Upper lobe of right lung (tissue), 1 donor: ENCODE results near the gene APBB1IP. TPM values are rescaled to one million over a fixed set of nuclear protein-coding genes. Genes with fewer than 3 reads are reported as not detected.

Experiments
- ATAC-seq: fragments of 200-7000 bp; cut with Tn5 transposase; one replicate; pipeline ENCODE4 v1.9.1; 2020; ENCODE audit warnings: mild to moderate bottlenecking, moderate library complexity
- DNase-seq: peaks from one replicate; pipeline ENCODE4 v3.0.0-alpha.2; 2020
- H3K27ac ChIP-seq: fragments of 200-600 bp; one replicate; pipeline ENCODE4 v1.8.0; 2022
- H3K27me3 ChIP-seq: fragments of 200-600 bp; one replicate; pipeline ENCODE4 v1.8.0; 2022; ENCODE audit warnings: mild to moderate bottlenecking
- H3K36me3 ChIP-seq: fragments of 200-600 bp; one replicate; pipeline ENCODE4 v1.8.0; 2022
- H3K4me1 ChIP-seq: fragments of 200-600 bp; one replicate; pipeline ENCODE4 v1.8.0; 2022
- H3K4me3 ChIP-seq: fragments of 200-600 bp; one replicate; pipeline ENCODE4 v1.8.0; 2022; ENCODE audit warnings: mild to moderate bottlenecking
- H3K9me3 ChIP-seq: fragments of 200-600 bp; one replicate; pipeline ENCODE4 v1.8.0; 2022
- CTCF ChIP-seq: fragments of 200-600 bp; IDR thresholded peaks from one replicate; pipeline ENCODE4 v1.8.0; 2022; ENCODE audit warnings: antibody characterized with exemption
- intact Hi-C: fragments of 100-400 bp; cut with DNase I; formaldehyde crosslinking; loops from one replicate; pipeline ENCODE4 v1.11.0; 2022
- total RNA-seq: library from RNA; stranded (reverse); fragmentation: NEBNext Ultra II Directional; extraction: Animal tissue kit (Norgen Biotek cat#: 25700); gene quantifications from one replicate; pipeline ENCODE4 v1.2.1, GENCODE V29; 2021
- donor health status: DM: no; HTN: yes; CAD: no; lungs with severe emphysema.

The APBB1IP gene
- total RNA-seq, 1 donor from 2014 or later: 19.2 TPM

- peaks cover 23% of the 10 kb centered on the region for H3K4me1 ChIP-seq
- H3K27ac ChIP-seq: no peak overlapping the region
- no peak for ATAC-seq
- no peak for TF ChIP-seq CTCF
- no peak overlapping the region for H3K4me3 ChIP-seq
- DNase-seq: no peak
- no peaks in the 10 kb centered on the region for H3K27me3 ChIP-seq
- intact Hi-C loops: no loop called here
- H3K36me3 ChIP-seq: no peaks in the 10 kb centered on the region
- no peaks in the 10 kb centered on the region for H3K9me3 ChIP-seq
These were observed 43.2 kb downstream of the APBB1IP start for GRCh38 chr10:26481315-26481692.

DNA sequence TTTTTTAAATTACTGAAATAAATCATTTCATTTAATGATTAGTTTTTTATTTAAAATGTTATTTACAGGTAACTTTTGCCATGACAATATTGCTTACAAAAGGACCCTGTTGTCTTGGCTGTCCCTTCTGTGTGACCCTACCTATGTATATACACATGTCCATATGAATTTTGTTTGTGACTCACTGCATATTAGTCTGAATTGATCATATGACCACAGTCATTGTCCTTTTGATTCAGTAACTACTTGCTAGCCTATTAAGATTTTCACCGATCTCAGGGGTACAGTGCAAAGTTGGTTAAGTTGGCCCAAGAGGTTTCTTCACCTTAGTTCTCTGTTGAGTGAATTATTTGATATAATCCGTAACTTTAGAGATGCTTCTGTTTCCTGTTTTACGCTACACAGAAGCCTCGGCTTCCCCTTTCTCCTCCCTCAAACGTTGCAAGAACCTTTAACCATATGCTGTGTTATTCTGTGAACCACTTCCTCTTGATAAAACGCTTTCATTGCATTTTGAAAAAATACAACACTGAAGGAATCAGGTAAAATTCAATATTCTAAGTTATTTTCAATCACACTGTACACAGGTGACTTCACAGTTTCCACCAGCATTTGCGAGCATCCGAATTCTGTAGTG lies 43.9 kb downstream of the APBB1IP start:
- H3K36me3 ChIP-seq: no peaks in the 10 kb centered on the region
- peak; percentile 81 for ATAC-seq
- DNase-seq: no peak
- TF ChIP-seq CTCF: no peak
- no peaks in the 10 kb centered on the region for H3K27me3 ChIP-seq
- H3K27ac ChIP-seq: no peak overlapping the region
- H3K4me1 ChIP-seq: peaks cover 24% of the 10 kb centered on the region
- intact Hi-C loops: no loop called here
- no peaks in the 10 kb centered on the region for H3K9me3 ChIP-seq
- H3K4me3 ChIP-seq: no peak overlapping the region

DNA sequence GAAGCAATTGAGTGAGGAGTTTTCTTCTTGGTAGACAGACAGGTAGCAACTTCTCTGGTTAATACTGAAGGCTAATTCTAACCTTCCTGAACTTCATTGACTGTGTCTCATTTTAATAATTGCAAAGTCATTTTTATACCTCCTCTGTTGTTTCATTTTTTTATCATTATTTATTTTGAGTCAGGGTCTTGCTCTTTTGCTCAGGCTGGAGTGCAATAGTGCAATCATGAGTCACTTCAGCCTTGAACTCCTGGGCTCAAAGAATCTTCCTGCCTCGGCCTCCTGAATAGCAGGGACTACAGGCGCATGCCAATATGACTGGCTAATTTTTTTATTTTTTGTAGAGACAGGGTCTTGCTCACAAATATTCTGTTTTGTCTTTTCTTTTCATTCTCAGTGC lies 45.4 kb downstream of the APBB1IP start:
- no peak overlapping the region for H3K4me3 ChIP-seq
- H3K27ac ChIP-seq: no peak overlapping the region
- H3K27me3 ChIP-seq: no peaks in the 10 kb centered on the region
- H3K9me3 ChIP-seq: no peaks in the 10 kb centered on the region
- H3K4me1 ChIP-seq: peaks cover 24% of the 10 kb centered on the region
- DNase-seq: no peak
- ATAC-seq: no peak
- no peaks in the 10 kb centered on the region for H3K36me3 ChIP-seq
- TF ChIP-seq CTCF: no peak
- intact Hi-C loops: no loop called here

GRCh38 chr10:26485150-26485941 lies 47.2 kb downstream of the APBB1IP start:
- intact Hi-C loops: no loop called here
- H3K27me3 ChIP-seq: no peaks in the 10 kb centered on the region
- no peaks in the 10 kb centered on the region for H3K9me3 ChIP-seq
- peak; percentile 81 for ATAC-seq
- no peak for DNase-seq
- TF ChIP-seq CTCF: no peak
- no peak overlapping the region for H3K27ac ChIP-seq
- H3K36me3 ChIP-seq: no peaks in the 10 kb centered on the region
- peaks cover 20% of the 10 kb centered on the region for H3K4me1 ChIP-seq
- H3K4me3 ChIP-seq: no peak overlapping the region

DNA sequence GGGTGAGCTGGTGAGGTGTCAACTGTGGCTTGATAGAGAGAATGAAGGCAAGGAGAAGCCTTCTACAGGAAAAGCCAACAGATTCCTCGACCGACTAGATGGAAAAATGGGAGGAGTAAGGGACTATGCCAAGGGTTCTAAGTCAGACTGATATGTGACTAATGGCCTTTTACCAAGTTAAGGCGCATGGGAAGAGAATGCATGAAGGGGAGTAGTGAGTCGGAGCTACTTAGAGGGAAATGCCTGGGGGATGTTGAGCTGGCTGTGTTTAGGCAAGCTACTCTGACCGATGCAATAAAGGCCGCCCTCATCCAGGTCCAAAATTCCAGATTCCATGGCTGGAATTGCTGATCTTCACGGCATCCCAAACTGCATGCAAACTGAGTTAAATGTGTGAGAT lies 48.2 kb downstream of the APBB1IP start:
- ATAC-seq: no peak

More for the DNA sequence above, 48.2 kb downstream of the APBB1IP start:
- intact Hi-C loops: no loop called here
- Histone ChIP-seq H3K27ac (no peak overlapping the region), H3K9me3 (no peaks in the 10 kb centered on the region), H3K4me3 (no peak overlapping the region), H3K27me3 (no peaks in the 10 kb centered on the region), H3K36me3 (no peaks in the 10 kb centered on the region), H3K4me1 (peaks cover 14% of the 10 kb centered on the region)
- no peak for DNase-seq
- TF ChIP-seq CTCF: no peak
